Heart right ventricle (tissue), 16 donors: Measurements from ENCODE around the gene NAGPA. TPM values are rescaled to one million over a fixed set of nuclear protein-coding genes. Genes with fewer than 3 reads are reported as not detected.

ENCODE experiments used
- ATAC-seq, 8 donors: fragments of 200-7000 bp; cut with Tn5 transposase; one replicate each; pipeline ENCODE4 v1.9.1; 2020; ENCODE audit warnings: mild to moderate bottlenecking in 8 of 8, moderate library complexity in 8 of 8, moderate number of reproducible peaks in 1 of 8
- DNase-seq, 2 donors: peaks; one replicate each; pipeline ENCODE4 v3.0.0-alpha.2; 2020
- H3K27ac ChIP-seq, 10 donors: fragments of 200-600 bp; sonication (generic) in 2 of 10; one replicate each; pipeline versions ENCODE4 v1.5.0 to v1.8.0; 2020 to 2022; ENCODE audit warnings: mild to moderate bottlenecking in 3 of 10
- H3K27me3 ChIP-seq, 7 donors: fragments of 200-600 bp; one replicate each; pipeline ENCODE4 v1.8.0; 2021 to 2022; ENCODE audit warnings: mild to moderate bottlenecking in 2 of 7
- H3K36me3 ChIP-seq, 9 donors: fragments of 200-600 bp; sonication (generic) in 1 of 9; one replicate each; pipeline versions ENCODE4 v1.5.0 to v1.8.0; 2020 to 2022; ENCODE audit warnings: mild to moderate bottlenecking in 2 of 9
- H3K4me1 ChIP-seq, 9 donors: fragments of 200-600 bp; sonication (generic) in 1 of 9; one replicate each; pipeline versions ENCODE4 v1.5.0 to v1.8.0; 2020 to 2022; ENCODE audit warnings: mild to moderate bottlenecking in 4 of 9
- H3K4me3 ChIP-seq, 10 donors: fragments of 200-600 bp; sonication (generic) in 2 of 10; one replicate each; pipeline versions ENCODE4 v1.5.0 to v1.8.0; 2020 to 2022; ENCODE audit warnings: mild to moderate bottlenecking in 7 of 10, moderate library complexity in 2 of 10
- H3K9me3 ChIP-seq, 11 donors: fragments of 200-600 bp in 10 of 11; sonication (generic) in 2 of 11; one replicate each; pipeline versions ENCODE4 v1.5.0 to v1.8.0; 2013 to 2022; ENCODE audit warnings: mild to moderate bottlenecking in 2 of 11, control low read depth in 1 of 11, moderate library complexity in 1 of 11
- CTCF ChIP-seq, 9 donors: fragments of 200-600 bp; sonication (generic) in 2 of 9; IDR thresholded peaks; one replicate each; pipeline versions ENCODE4 v1.5.0 to v1.8.0; 2021 to 2022; ENCODE audit warnings: antibody characterized with exemption in 9 of 9, mild to moderate bottlenecking in 5 of 9, moderate library complexity in 1 of 9
- WGBS, 2 donors: extraction: QIAGEN DNeasy Blood & Tissue Kit; methylation state at CpG; one replicate each; pipeline ENCODE4 v1.1.7; 2013; ENCODE audit warnings: inconsistent platforms in 1 of 2; 5-methylcytosine and 5-hydroxymethylcytosine counted together
- intact Hi-C, 10 donors: fragments of 100-400 bp; cut with DNase I; formaldehyde crosslinking; loops; one replicate each; pipeline versions ENCODE4 v1.11.1 to v1.14.2; 2022
- polyA plus RNA-seq, 2 donors: library from polyadenylated mRNA; stranded (reverse); fragments of 200-250 nt; gene quantifications; one replicate each; pipeline ENCODE4 v1.2.3, GENCODE V29; 2013
- total RNA-seq, 10 donors: library from RNA; stranded (reverse); fragmentation: NEBNext Ultra II Directional in 3 of 10; extraction: Animal tissue kit (Norgen Biotek cat#: 25700) in 3 of 10; gene quantifications; one replicate each; pipeline versions ENCODE4 v1.2.1 to v1.2.4, GENCODE V29; 2021 to 2023
- donor health status: Arrhythmogenic right ventricular cardiomyopathy.
- donor health status: ischemic (EF 13 %, LVEDD 7.1; RV severe dilation, severe dysfunction).
- donor health status: healthy with polysubstance abuse.
- donor health status: DM: no; HTN: yes; CAD: no.
- donor health status: DM: no; HTN: no; CAD: no.
- donor health status: ischemic (EF 25% LVEDD 6.9; RV normal size, moderate dysfunction).
- donor health status: ischemic (EF 25% LVEDD 5.7; RV mildly dilated, moderate dysfunction).
- donor health status: healthy.
- donor health status: DM: yes; HTN: yes; CAD: no.
- donor health status: Ischemic cardiomyopathy.
- donor health status: ischemic (EF 35%, LVEDD 5.7; RV mildly dilated, moderate dysfunction).
- donor health status: nonischemic (EF 11% LVEDD 7.7; RV severe dilation, severe dysfunction).
- donor health status: DM: yes; HTN: yes; CAD: no.
- donor health status: PGD.
- donor health status: ischemic (EF 29% LVEDD 5.4; RV normal size, mild dysfunction).
- donor health status: nonischemic (EF 23%, LVEDD 6.1; RV moderate dilation, normal function).

Gene NAGPA
- total and polyA plus RNA-seq, 12 donors = 4.7 to 11.0 (median 6.7) TPM

GRCh38 chr16:5003828-5004227 lies 29.9 kb downstream of the NAGPA start:
- Histone ChIP-seq H3K4me3 (peak overlapping the region in 9 of 10 donors; percentile 12 to 47 (median 36)), H3K27ac (peak overlapping the region in 6 of 10 donors; percentile 63 to 86 (median 72)), H3K9me3 (no peaks in the 10 kb centered on the region), H3K27me3 (no peaks in the 10 kb centered on the region), H3K4me1 (peaks cover 0 to 23% (median 4%) of the 10 kb centered on the region in 9 donors), H3K36me3 (peaks cover 0 to 4% (median 0%) of the 10 kb centered on the region in 9 donors)
- intact Hi-C loops = no loop called here
- WGBS, 2 donors = 52 to 68% methylated on average over 10 of the region's 10 CpGs
- TF ChIP-seq CTCF (IDR thresholded peaks at IDR 0.05) = no peak
- ATAC-seq (peak in 5 of 8 donors; percentile 12 to 58 (median 34)), DNase-seq (no peak)

- DNase-seq = no peak
- H3K27me3 ChIP-seq = no peaks in the 10 kb centered on the region
- H3K27ac ChIP-seq = peak overlapping the region in 9 of 10 donors; percentile 29 to 86 (median 68)
- intact Hi-C loops = no loop called here
- peak in 7 of 8 donors; percentile 14 to 67 (median 32) for ATAC-seq
- peaks cover 0 to 23% (median 4%) of the 10 kb centered on the region in 9 donors for H3K4me1 ChIP-seq
- peak overlapping the region in 9 of 10 donors; percentile 12 to 47 (median 36) for H3K4me3 ChIP-seq
- H3K9me3 ChIP-seq = no peaks in the 10 kb centered on the region
- WGBS, 2 donors = 51 to 57% methylated on average over 12 of the region's 12 CpGs
- no peaks in the 10 kb centered on the region for H3K36me3 ChIP-seq
- TF ChIP-seq CTCF (IDR thresholded peaks at IDR 0.05) = no peak
Observed at GRCh38 chr16:5003211-5003610, 30.5 kb downstream of the NAGPA start.

DNA sequence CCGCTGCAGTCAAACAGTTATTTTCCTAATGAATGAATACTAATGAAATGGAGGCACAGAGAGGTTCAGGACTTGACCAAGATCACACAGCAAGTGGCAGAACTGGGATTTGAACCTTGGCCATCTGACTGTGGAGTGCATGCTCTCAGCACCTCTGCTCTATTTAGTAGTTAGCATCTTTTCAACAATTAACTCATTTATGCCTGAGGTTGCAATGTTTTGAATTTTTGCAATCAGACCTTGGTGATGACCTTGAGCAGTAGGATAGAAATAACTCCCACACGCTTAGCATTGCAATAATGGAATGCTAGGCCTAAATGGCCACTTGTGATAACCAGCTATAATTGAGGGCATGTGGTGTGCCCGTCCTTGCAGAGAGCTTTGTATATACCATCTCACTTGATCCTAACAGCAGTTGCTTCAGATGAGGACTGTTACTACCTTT lies 31.0 kb downstream of the NAGPA start:
- H3K36me3 ChIP-seq = no peaks in the 10 kb centered on the region
- no peaks in the 10 kb centered on the region for H3K27me3 ChIP-seq
- H3K4me1 ChIP-seq = peaks cover 0 to 23% (median 4%) of the 10 kb centered on the region in 9 donors
- intact Hi-C loops = no loop called here
- H3K9me3 ChIP-seq = no peaks in the 10 kb centered on the region
- no peak for DNase-seq
- peak overlapping the region in 7 of 10 donors; percentile 25 to 47 (median 36) for H3K4me3 ChIP-seq
- WGBS, 2 donors = 45 to 59% methylated on average over 3 of the region's 3 CpGs
- no peak for TF ChIP-seq CTCF (IDR thresholded peaks at IDR 0.05)
- H3K27ac ChIP-seq = peak overlapping the region in 9 of 10 donors; percentile 29 to 86 (median 68)
- peak; percentile 34 to 82 (median 58) for ATAC-seq

DNA sequence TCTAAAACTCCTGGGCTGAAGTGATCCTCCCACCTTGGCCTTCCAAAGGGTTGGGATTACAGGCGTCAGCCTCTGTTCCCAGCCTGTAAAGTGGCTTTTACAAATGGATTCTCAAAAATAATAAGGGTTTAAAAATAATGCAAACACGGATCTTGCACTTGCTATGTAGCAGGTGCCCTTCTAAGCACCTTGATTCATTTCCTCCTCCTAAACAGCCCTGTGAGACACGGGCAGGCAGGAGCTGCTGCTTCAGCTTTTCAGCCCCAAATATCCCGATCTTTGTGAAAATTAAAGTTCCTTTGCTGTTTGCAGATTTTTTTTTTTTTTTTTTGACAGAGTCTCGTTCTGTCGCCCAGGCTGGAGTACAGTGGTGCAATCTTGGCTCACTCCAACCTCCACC lies 31.7 kb downstream of the NAGPA start:
- no peaks in the 10 kb centered on the region for H3K36me3 ChIP-seq
- peak overlapping the region in 2 of 10 donors; percentile 74 to 86 for H3K27ac ChIP-seq
- peaks cover 0 to 23% (median 4%) of the 10 kb centered on the region in 9 donors for H3K4me1 ChIP-seq
- WGBS, 2 donors = 64 to 68% methylated on average over 6 of the region's 6 CpGs
- intact Hi-C loops = no loop called here
- ATAC-seq (no peak), DNase-seq (no peak)
- no peaks in the 10 kb centered on the region for H3K27me3 ChIP-seq
- H3K4me3 ChIP-seq = no peak overlapping the region
- H3K9me3 ChIP-seq = no peaks in the 10 kb centered on the region
- TF ChIP-seq CTCF (IDR thresholded peaks at IDR 0.05) = no peak
